Osteoblast (primary cell): ENCODE data around the gene IL31RA. TPM values are rescaled to one million over a fixed set of nuclear protein-coding genes. Genes with fewer than 3 reads are reported as not detected.

ENCODE experiments used
- DNase-seq: peaks from one replicate; pipeline ENCODE4 v3.0.0; 2011; ENCODE audit warnings: low spot score, mixed read lengths; ENCODE audit not compliant: insufficient read length; ENCODE audit errors: missing footprints
- H2AFZ ChIP-seq: 2 replicates; pipeline ENCODE4 v1.6.0; 2011; ENCODE audit warnings: mild to moderate bottlenecking, low read length
- H3K27ac ChIP-seq: 2 replicates; pipeline ENCODE4 v1.5.1; 2011; ENCODE audit warnings: mild to moderate bottlenecking, low read depth, low read length, moderate library complexity
- H3K27me3 ChIP-seq: 2 replicates; pipeline ENCODE4 v1.6.0; 2012; ENCODE audit warnings: mild to moderate bottlenecking, control low read depth, inconsistent platforms, low read length, moderate library complexity; ENCODE audit not compliant: insufficient read depth
- H3K36me3 ChIP-seq: 2 replicates; pipeline ENCODE4 v1.5.1; 2011; ENCODE audit warnings: mild to moderate bottlenecking, low read length, control low read depth, moderate library complexity; ENCODE audit not compliant: insufficient read depth
- H3K4me1 ChIP-seq: 2 replicates; pipeline ENCODE4 v1.5.1; 2011; ENCODE audit warnings: mild to moderate bottlenecking, low read length, control low read depth, moderate library complexity; ENCODE audit not compliant: insufficient read depth
- H3K4me2 ChIP-seq: 2 replicates; pipeline ENCODE4 v1.6.0; 2011; ENCODE audit warnings: mild to moderate bottlenecking, low read length; ENCODE audit not compliant: insufficient read depth
- H3K4me3 ChIP-seq: fragments of 200-600 bp; sonication (generic); 3 replicates; pipeline ENCODE4 v1.5.1; 2012; ENCODE audit warnings: mild to moderate bottlenecking, low read length, inconsistent platforms; ENCODE audit not compliant: insufficient read depth
- H3K79me2 ChIP-seq: 2 replicates; pipeline ENCODE4 v1.6.0; 2012; ENCODE audit warnings: mild to moderate bottlenecking, low read length, control low read depth, inconsistent platforms; ENCODE audit not compliant: insufficient read depth
- H3K9me3 ChIP-seq: 2 replicates; pipeline ENCODE4 v1.5.1; 2011; ENCODE audit warnings: low read depth, low read length, control low read depth
- H4K20me1 ChIP-seq: 2 replicates; pipeline ENCODE4 v1.6.0; 2012; ENCODE audit warnings: mild to moderate bottlenecking, low read length, control low read depth; ENCODE audit not compliant: insufficient read depth
- total RNA-seq: library from RNA; depleted of rRNA; stranded (reverse); fragments of >200 nt; gene quantifications from 2 replicates; pipeline ENCODE4 v1.2.3, GENCODE V29; 2012
- TF ChIP-seq, protein P1 (sequence below): IDR thresholded peaks from 2 replicates; pipeline ENCODE4 v1.5.1; 2011; ENCODE audit warnings: mild to moderate bottlenecking, low read depth, low read length, moderate library complexity; ENCODE audit errors: extremely low read depth

IL31RA gene
- total RNA-seq, 1 donor, result 0.36 TPM

DNA sequence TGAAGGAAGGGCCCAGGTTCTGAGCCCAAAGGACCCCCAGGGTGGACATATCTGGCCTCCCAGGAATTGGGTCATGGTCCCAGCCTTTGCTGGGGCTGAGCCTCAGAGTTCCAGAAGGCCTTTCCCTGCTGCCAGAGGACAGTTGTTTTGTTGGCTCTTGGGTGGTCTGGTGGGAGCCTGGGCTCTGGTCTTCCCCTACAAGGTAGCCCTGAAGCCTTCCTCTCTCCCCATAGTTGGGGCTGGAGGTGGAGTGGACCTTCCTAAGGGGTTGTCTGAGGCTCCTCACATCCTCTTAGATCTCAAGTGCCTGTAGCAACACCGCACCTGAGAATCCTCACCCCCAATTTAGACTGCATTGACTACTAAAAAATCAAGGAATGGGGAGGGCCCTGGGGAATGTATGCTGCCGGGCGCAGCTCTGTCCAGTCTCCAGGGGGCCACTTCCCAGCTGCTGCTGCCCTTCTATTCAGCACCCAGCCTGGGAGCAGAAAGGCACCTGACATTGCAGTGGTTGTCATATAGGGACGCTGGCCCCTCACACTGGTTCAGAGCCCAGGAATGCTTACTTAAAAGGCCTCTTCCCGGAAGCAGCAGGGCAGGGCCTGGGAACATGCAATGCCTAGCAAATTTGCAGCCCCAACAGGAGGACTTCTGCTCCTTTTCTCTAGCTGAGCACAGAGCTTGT is 66.4 kb downstream of the IL31RA start:
- no peak overlapping the region for H2AFZ ChIP-seq

DNA sequence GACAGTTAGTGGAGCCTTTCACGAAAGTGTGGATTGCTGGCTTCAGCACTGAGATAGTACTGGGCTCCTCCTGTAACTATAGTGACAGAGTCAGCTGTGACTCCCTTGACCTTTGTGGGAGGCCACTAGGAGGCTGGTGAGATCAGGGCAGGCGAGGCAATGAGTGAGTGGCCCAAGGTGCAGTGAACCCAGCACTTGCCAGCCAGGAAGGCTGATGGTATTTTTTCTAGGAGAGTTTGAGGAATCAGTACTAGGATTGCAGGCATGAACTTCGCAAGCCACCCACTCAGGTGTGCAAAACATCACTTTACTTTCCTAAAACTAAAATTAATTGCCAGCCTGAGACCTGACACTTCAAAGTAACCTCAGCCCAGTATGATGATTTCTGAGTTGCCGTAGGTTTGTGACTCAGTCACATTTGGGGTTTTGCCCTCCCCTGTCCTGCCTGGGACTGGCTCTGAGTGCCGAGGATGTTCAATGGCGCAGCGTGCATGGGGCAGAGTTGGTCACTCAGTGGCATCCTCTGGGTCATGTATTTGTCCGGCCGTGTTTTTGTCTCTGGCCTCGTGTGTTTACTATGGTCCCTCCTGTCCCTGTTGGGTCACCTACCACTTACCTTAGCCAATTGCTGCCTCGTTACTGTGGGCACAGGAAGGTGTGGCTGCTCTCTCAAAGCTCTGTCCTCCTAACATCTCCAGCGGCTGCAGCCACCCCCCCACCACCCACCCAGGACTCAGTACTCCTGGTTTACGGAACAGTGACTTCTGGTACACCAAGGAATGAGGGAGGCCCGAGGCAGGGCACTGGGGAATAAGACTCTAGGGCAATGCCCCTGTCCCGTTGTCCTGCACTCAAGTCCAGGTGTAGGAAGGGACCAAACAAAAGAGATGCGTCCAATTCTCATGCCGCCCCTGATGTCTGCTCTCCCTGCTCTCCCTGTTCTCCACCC is 67.2 kb downstream of the IL31RA start:
- TF ChIP-seq, protein P1, sequence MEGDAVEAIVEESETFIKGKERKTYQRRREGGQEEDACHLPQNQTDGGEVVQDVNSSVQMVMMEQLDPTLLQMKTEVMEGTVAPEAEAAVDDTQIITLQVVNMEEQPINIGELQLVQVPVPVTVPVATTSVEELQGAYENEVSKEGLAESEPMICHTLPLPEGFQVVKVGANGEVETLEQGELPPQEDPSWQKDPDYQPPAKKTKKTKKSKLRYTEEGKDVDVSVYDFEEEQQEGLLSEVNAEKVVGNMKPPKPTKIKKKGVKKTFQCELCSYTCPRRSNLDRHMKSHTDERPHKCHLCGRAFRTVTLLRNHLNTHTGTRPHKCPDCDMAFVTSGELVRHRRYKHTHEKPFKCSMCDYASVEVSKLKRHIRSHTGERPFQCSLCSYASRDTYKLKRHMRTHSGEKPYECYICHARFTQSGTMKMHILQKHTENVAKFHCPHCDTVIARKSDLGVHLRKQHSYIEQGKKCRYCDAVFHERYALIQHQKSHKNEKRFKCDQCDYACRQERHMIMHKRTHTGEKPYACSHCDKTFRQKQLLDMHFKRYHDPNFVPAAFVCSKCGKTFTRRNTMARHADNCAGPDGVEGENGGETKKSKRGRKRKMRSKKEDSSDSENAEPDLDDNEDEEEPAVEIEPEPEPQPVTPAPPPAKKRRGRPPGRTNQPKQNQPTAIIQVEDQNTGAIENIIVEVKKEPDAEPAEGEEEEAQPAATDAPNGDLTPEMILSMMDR, result no peak
- no peak overlapping the region for H2AFZ ChIP-seq
- H4K20me1 ChIP-seq, result no peaks in the 10 kb centered on the region
- peaks cover under 1% of the 10 kb centered on the region for H3K4me1 ChIP-seq
- no peak for DNase-seq
- H3K27me3 ChIP-seq, result no peaks in the 10 kb centered on the region
- no peaks in the 10 kb centered on the region for H3K36me3 ChIP-seq
- H3K27ac ChIP-seq, result no peak overlapping the region
- no peaks in the 10 kb centered on the region for H3K79me2 ChIP-seq
- H3K4me3 ChIP-seq, result no peak overlapping the region
- no peaks in the 10 kb centered on the region for H3K9me3 ChIP-seq
- no peak overlapping the region for H3K4me2 ChIP-seq

More for the DNA sequence above, 66.4 kb downstream of the IL31RA start:
- Histone ChIP-seq H3K36me3 (no peaks in the 10 kb centered on the region), H3K27me3 (no peaks in the 10 kb centered on the region), H3K79me2 (no peaks in the 10 kb centered on the region), H3K4me3 (no peak overlapping the region), H4K20me1 (no peaks in the 10 kb centered on the region), H3K27ac (no peak overlapping the region), H3K4me1 (no peaks in the 10 kb centered on the region), H3K9me3 (no peaks in the 10 kb centered on the region), H3K4me2 (no peak overlapping the region)
- no peak for DNase-seq
- TF ChIP-seq, protein P1, result no peak

DNA sequence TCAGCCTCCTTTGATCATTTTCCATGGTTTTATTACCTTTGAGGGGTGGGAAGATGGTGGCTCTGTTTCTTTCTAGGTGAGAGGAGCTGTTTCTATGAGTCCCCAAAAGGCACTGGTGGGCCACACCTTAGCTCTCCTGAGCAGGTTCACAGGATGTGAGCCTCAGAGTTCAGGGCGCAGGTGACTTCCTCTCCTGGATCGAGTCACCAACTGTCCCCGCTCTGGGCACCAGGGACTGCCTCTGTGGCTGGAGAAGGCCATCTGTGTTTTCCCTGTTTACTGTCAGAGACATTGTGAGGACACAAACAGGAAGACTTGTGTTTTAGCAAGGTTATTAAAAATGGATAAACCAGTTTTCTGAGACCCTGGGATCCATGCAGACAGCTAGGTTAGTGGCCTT is 68.5 kb downstream of the IL31RA start:
- peaks cover 5% of the 10 kb centered on the region for H3K4me1 ChIP-seq
- no peak for DNase-seq
- no peak overlapping the region for H3K27ac ChIP-seq
- no peaks in the 10 kb centered on the region for H3K79me2 ChIP-seq
- no peak overlapping the region for H3K4me2 ChIP-seq
- no peak overlapping the region for H2AFZ ChIP-seq
- H3K36me3 ChIP-seq, result no peaks in the 10 kb centered on the region
- no peaks in the 10 kb centered on the region for H3K27me3 ChIP-seq
- H3K9me3 ChIP-seq, result no peaks in the 10 kb centered on the region
- no peaks in the 10 kb centered on the region for H4K20me1 ChIP-seq
- no peak overlapping the region for H3K4me3 ChIP-seq
- TF ChIP-seq, protein P1, result no peak

DNA sequence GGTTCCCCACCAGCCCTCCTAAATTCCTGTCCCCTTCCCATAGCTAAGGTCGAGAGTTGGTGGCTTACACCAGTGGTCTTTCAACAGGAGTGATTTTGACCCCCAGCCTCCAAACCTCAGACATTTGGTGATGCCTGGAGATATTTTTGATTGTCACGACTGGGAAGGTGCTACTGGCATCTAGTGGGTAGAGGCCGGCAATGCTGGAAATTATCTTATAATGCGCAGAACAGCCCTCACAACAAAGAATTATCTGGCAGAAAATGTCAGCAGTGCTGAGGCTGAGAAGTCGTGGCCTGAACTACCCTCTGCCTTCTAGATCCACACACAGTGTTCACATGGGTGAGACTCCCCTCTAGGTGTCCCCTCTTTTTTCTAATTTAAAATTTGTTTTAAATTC is 69.6 kb downstream of the IL31RA start:
- H3K79me2 ChIP-seq, result no peaks in the 10 kb centered on the region
- TF ChIP-seq, protein P1, result peak; percentile 66
- H3K4me2 ChIP-seq, result no peak overlapping the region
- no peaks in the 10 kb centered on the region for H3K27me3 ChIP-seq
- no peaks in the 10 kb centered on the region for H4K20me1 ChIP-seq
- H3K4me3 ChIP-seq, result no peak overlapping the region
- peak overlapping the region; percentile 26 for H2AFZ ChIP-seq
- no peak for DNase-seq
- no peak overlapping the region for H3K27ac ChIP-seq
- peaks cover 5% of the 10 kb centered on the region for H3K4me1 ChIP-seq
- no peaks in the 10 kb centered on the region for H3K9me3 ChIP-seq
- no peaks in the 10 kb centered on the region for H3K36me3 ChIP-seq
